Thymus (tissue), 14 donors: ENCODE data around the gene HOPX. TPM values are rescaled to one million over a fixed set of nuclear protein-coding genes. Genes with fewer than 3 reads are reported as not detected.
"Not testable (repeated sequence)": the region's sequence is repeated elsewhere in the genome, so short reads cannot be mapped to it uniquely, and the experiment has no call there.

Experiments
- DNase-seq, 9 donors: peaks; one replicate each; pipeline ENCODE4 v3.0.0-alpha.2; 2013; ENCODE audit warnings: low spot score in 9 of 9, low read depth in 6 of 9, missing footprints in 1 of 9
- H3K27ac ChIP-seq, 2 donors: one replicate each; pipeline ENCODE4 v1.5.1; 2013; ENCODE audit warnings: control low read depth in 1 of 2, low read depth in 1 of 2, low read length in 1 of 2, mild to moderate bottlenecking in 1 of 2, moderate library complexity in 1 of 2
- H3K27me3 ChIP-seq, 2 donors: one replicate each; pipeline ENCODE4 v1.5.1; 2013; ENCODE audit warnings: low read length in 1 of 2; ENCODE audit not compliant: control insufficient read depth in 2 of 2, insufficient read depth in 1 of 2
- H3K36me3 ChIP-seq, 2 donors: one replicate each; pipeline ENCODE4 v1.5.1; 2013; ENCODE audit warnings: low read length in 1 of 2, mild to moderate bottlenecking in 1 of 2, moderate library complexity in 1 of 2; ENCODE audit not compliant: control insufficient read depth in 2 of 2, insufficient read depth in 2 of 2
- H3K4me1 ChIP-seq, 2 donors: one replicate each; pipeline ENCODE4 v1.5.1; 2013; ENCODE audit warnings: low read length in 2 of 2; ENCODE audit not compliant: control insufficient read depth in 2 of 2, insufficient read depth in 2 of 2
- H3K4me3 ChIP-seq, 2 donors: one replicate each; pipeline ENCODE4 v1.5.1; 2013; ENCODE audit warnings: low read length in 2 of 2, control low read depth in 1 of 2, mild to moderate bottlenecking in 1 of 2
- H3K9me3 ChIP-seq, 2 donors: one replicate each; pipeline ENCODE4 v1.5.1; 2013; ENCODE audit warnings: low read length in 1 of 2, mild to moderate bottlenecking in 1 of 2; ENCODE audit not compliant: control insufficient read depth in 2 of 2, insufficient read depth in 1 of 2
- WGBS: extraction: QIAGEN DNeasy Blood & Tissue Kit; methylation state at CpG from one replicate; pipeline ENCODE4 v1.1.7; 2013; 5-methylcytosine and 5-hydroxymethylcytosine counted together
- long read RNA-seq, 10 donors: transcript quantifications; one replicate each; lab custom pipeline, GENCODE V29; 2026
- polyA plus RNA-seq: library from polyadenylated mRNA; stranded (reverse); fragments of 200-250 nt; gene quantifications from one replicate; pipeline ENCODE4 v1.2.3, GENCODE V29; 2013
- total RNA-seq: library from RNA; stranded (reverse); fragments of 120-200 nt; gene quantifications from one replicate; pipeline ENCODE4 v1.2.4, GENCODE V29; 2013
- donor health status: healthy.

The HOPX gene
- total RNA-seq: 5.9 TPM
- 99.6 TPM for polyA plus RNA-seq
- long read RNA-seq, donor 1, partial matches to known transcripts: 0 of 2 reads
- long read RNA-seq, donor 1, other reads (novel, unspliced or antisense): 0 of 2 reads
- long read RNA-seq, donor 2: 0 reads
- long read RNA-seq, donor 3, transcript HOPX-206 (2 exons, 1,248 nt): minor isoform, 9 of 27 reads
- long read RNA-seq, donor 3, transcript HOPX-201 (3 exons, 1,129 nt): major isoform, 10 of 27 reads
- long read RNA-seq, donor 3, partial matches to known transcripts: 0 of 27 reads
- long read RNA-seq, donor 3, other reads (novel, unspliced or antisense): 0 of 27 reads
- long read RNA-seq, donor 4, partial matches to known transcripts: 0 of 9 reads
- long read RNA-seq, donor 4, other reads (novel, unspliced or antisense): 0 of 9 reads
- long read RNA-seq, donor 5, transcript HOPX-206 (2 exons, 1,248 nt): major isoform, 5 of 17 reads
- long read RNA-seq, donor 5, partial matches to known transcripts: 0 of 17 reads
- long read RNA-seq, donor 5, other reads (novel, unspliced or antisense): 0 of 17 reads
- long read RNA-seq, donor 6, partial matches to known transcripts: 0 of 2 reads
- long read RNA-seq, donor 6, other reads (novel, unspliced or antisense): 0 of 2 reads
- long read RNA-seq, donor 7, transcript HOPX-201 (3 exons, 1,129 nt): major isoform, 5 of 9 reads
- long read RNA-seq, donor 7, partial matches to known transcripts: 0 of 9 reads
- long read RNA-seq, donor 7, other reads (novel, unspliced or antisense): 0 of 9 reads
- long read RNA-seq, donor 8, partial matches to known transcripts: 0 of 1 reads
- long read RNA-seq, donor 8, other reads (novel, unspliced or antisense): 0 of 1 reads
- long read RNA-seq, donor 9, partial matches to known transcripts: 0 of 5 reads
- long read RNA-seq, donor 9, other reads (novel, unspliced or antisense): 0 of 5 reads
- long read RNA-seq, donor 10, partial matches to known transcripts: 0 of 7 reads
- long read RNA-seq, donor 10, other reads (novel, unspliced or antisense): 0 of 7 reads

- Histone ChIP-seq H3K27me3 (no peaks in the 10 kb centered on the region), H3K9me3 (no peaks in the 10 kb centered on the region), H3K4me3 (no peak within 1 kb of the TSS), H3K4me1 (no peaks in the 10 kb centered on the region), H3K36me3 (no peaks in the 10 kb centered on the region), H3K27ac (no peak within 1 kb of the TSS)
- 41% methylated on average over 18 of the region's 18 CpGs for WGBS
- peak in 8 of 9 donors; percentile 3 to 50 (median 11) for DNase-seq
Observed at GRCh38 chr4:56681158-56681852, at the start of gene HOPX. TSS of gene HOPX (minus strand) at chr4:56681296. CDS start at chr4:56657816, 23,480 bp downstream.

GRCh38 chr4:56730097-56730496 lies 49.0 kb upstream of the HOPX start:
- Histone ChIP-seq H3K36me3 (no peaks in the 10 kb centered on the region), H3K27ac (no peak overlapping the region), H3K4me1 (no peaks in the 10 kb centered on the region), H3K4me3 (no peak overlapping the region), H3K9me3 (no peaks in the 10 kb centered on the region), H3K27me3 (no peaks in the 10 kb centered on the region)
- DNase-seq: no peak
- 96% methylated on average over 5 of the region's 5 CpGs for WGBS

GRCh38 chr4:56728512-56728911 lies 47.4 kb upstream of the HOPX start:
- no peaks in the 10 kb centered on the region for H3K27me3 ChIP-seq
- no peak overlapping the region for H3K4me3 ChIP-seq
- H3K4me1 ChIP-seq: no peaks in the 10 kb centered on the region
- no peak for DNase-seq
- 71% methylated on average over 4 of the region's 4 CpGs for WGBS
- no peak overlapping the region for H3K27ac ChIP-seq
- no peaks in the 10 kb centered on the region for H3K9me3 ChIP-seq
- no peaks in the 10 kb centered on the region for H3K36me3 ChIP-seq

GRCh38 chr4:56727150-56727549 lies 46.1 kb upstream of the HOPX start:
- no peak for DNase-seq
- Histone ChIP-seq H3K36me3 (no peaks in the 10 kb centered on the region), H3K27me3 (no peaks in the 10 kb centered on the region), H3K4me3 (no peak overlapping the region), H3K27ac (no peak overlapping the region), H3K9me3 (no peaks in the 10 kb centered on the region), H3K4me1 (no peaks in the 10 kb centered on the region)
- WGBS: 94% methylated on average over 4 of the region's 4 CpGs

- H3K4me3 ChIP-seq, H3K9me3 ChIP-seq, H3K27ac ChIP-seq, DNase-seq, H3K4me1 ChIP-seq, H3K36me3 ChIP-seq, H3K27me3 ChIP-seq: not testable (repeated sequence)
- WGBS: 100% methylated on average over 1 of the region's 1 CpG
Observed at GRCh38 chr4:56726593-56726992, 45.5 kb upstream of the HOPX start.

- Histone ChIP-seq H3K27ac (no peak overlapping the region), H3K27me3 (no peaks in the 10 kb centered on the region), H3K9me3 (no peaks in the 10 kb centered on the region), H3K36me3 (no peaks in the 10 kb centered on the region), H3K4me1 (no peaks in the 10 kb centered on the region), H3K4me3 (no peak overlapping the region)
- DNase-seq: no peak
- WGBS: 96% methylated on average over 2 of the region's 2 CpGs
Observed at GRCh38 chr4:56723659-56724230, 42.6 kb upstream of the HOPX start.

- H3K27ac ChIP-seq: no peak overlapping the region
Observed at GRCh38 chr4:56723201-56723605, 42.1 kb upstream of the HOPX start.

GRCh38 chr4:56708146-56708545 lies 27.1 kb upstream of the HOPX start:
- H3K4me1 ChIP-seq: no peaks in the 10 kb centered on the region
- 94% methylated on average over 1 of the region's 1 CpG for WGBS
- H3K36me3 ChIP-seq: no peaks in the 10 kb centered on the region
- H3K27me3 ChIP-seq: no peaks in the 10 kb centered on the region
- H3K27ac ChIP-seq: no peak overlapping the region
- H3K4me3 ChIP-seq: no peak overlapping the region
- peaks cover 0 to 12% of the 10 kb centered on the region in 2 donors for H3K9me3 ChIP-seq
- DNase-seq: no peak

More at GRCh38 chr4:56723201-56723605, 42.1 kb upstream of the HOPX start:
- peak in 1 of 9 donors; percentile 3 for DNase-seq
- Histone ChIP-seq H3K36me3 (no peaks in the 10 kb centered on the region), H3K9me3 (no peaks in the 10 kb centered on the region), H3K4me1 (no peaks in the 10 kb centered on the region), H3K27me3 (no peaks in the 10 kb centered on the region), H3K4me3 (no peak overlapping the region)
- 69% methylated on average over 5 of the region's 5 CpGs for WGBS
